GM23248 (cell line): ENCODE measurements around the gene VCAM1. TPM values are rescaled to one million over a fixed set of nuclear protein-coding genes. Genes with fewer than 3 reads are reported as not detected.

Source experiments
- DNase-seq: peaks from one replicate; pipeline ENCODE4 v3.0.0-alpha.2; 2015
- H2AFZ ChIP-seq: fragments of 200-600 bp; sonication (generic); 2 replicates; pipeline ENCODE4 v1.6.1; 2016; ENCODE audit warnings: antibody characterized with exemption
- H3F3A ChIP-seq: fragments of 200-600 bp; sonication (generic); 2 replicates; pipeline ENCODE4 v1.6.1; 2016; ENCODE audit warnings: mild to moderate bottlenecking, antibody characterized with exemption, mixed run types; ENCODE audit not compliant: insufficient read depth
- H3K27ac ChIP-seq: fragments of 200-600 bp; sonication (generic); 2 replicates; pipeline ENCODE4 v1.5.1; 2016; ENCODE audit warnings: mild to moderate bottlenecking
- H3K27me3 ChIP-seq: fragments of 200-600 bp; sonication (generic); replicated peaks from 2 replicates; pipeline ENCODE4 v1.6.1; 2016; ENCODE audit warnings: mild to moderate bottlenecking; ENCODE audit not compliant: insufficient read depth
- H3K36me3 ChIP-seq: fragments of 200-600 bp; sonication (generic); 2 replicates; pipeline ENCODE4 v1.6.1; 2016; ENCODE audit warnings: low read depth, mild to moderate bottlenecking
- H3K4me1 ChIP-seq: fragments of 200-600 bp; sonication (generic); 2 replicates; pipeline ENCODE4 v1.6.1; 2016; ENCODE audit warnings: mild to moderate bottlenecking; ENCODE audit not compliant: insufficient read depth
- H3K4me2 ChIP-seq: fragments of 200-600 bp; sonication (generic); one replicate; pipeline ENCODE4 v1.6.1; 2016; ENCODE audit warnings: mild to moderate bottlenecking; ENCODE audit not compliant: unreplicated experiment
- H3K4me3 ChIP-seq: fragments of 200-600 bp; sonication (generic); 2 replicates; pipeline ENCODE4 v1.5.1; 2016; ENCODE audit warnings: mild to moderate bottlenecking
- H3K79me2 ChIP-seq: fragments of 200-600 bp; sonication (generic); 2 replicates; pipeline ENCODE4 v1.6.1; 2016; ENCODE audit warnings: mild to moderate bottlenecking; ENCODE audit not compliant: insufficient read depth
- H3K9ac ChIP-seq: fragments of 200-600 bp; sonication (generic); 2 replicates; pipeline ENCODE4 v1.6.1; 2016; ENCODE audit warnings: mild to moderate bottlenecking
- H3K9me2 ChIP-seq: fragments of 200-600 bp; sonication (generic); 2 replicates; pipeline ENCODE4 v1.6.1; 2016; ENCODE audit warnings: mixed run types, mild to moderate bottlenecking, moderate library complexity; ENCODE audit not compliant: insufficient read depth
- H3K9me3 ChIP-seq: fragments of 200-600 bp; sonication (generic); one replicate; pipeline ENCODE4 v1.6.1; 2017; ENCODE audit warnings: low read depth
- H4K20me1 ChIP-seq: fragments of 200-600 bp; sonication (generic); 2 replicates; pipeline ENCODE4 v1.6.0; 2016; ENCODE audit not compliant: insufficient read depth
- EZH2 ChIP-seq: fragments of 200-600 bp; sonication (generic); IDR thresholded peaks from 2 replicates; pipeline ENCODE4 v1.6.1; 2018; ENCODE audit warnings: antibody characterized with exemption, mild to moderate bottlenecking; ENCODE audit not compliant: insufficient read depth, poor library complexity, severe bottlenecking
- EZH2phosphoT487 ChIP-seq: fragments of 200-600 bp; sonication (generic); IDR thresholded peaks from 2 replicates; pipeline ENCODE4 v1.6.1; 2018; ENCODE audit warnings: antibody characterized with exemption, moderate library complexity, mild to moderate bottlenecking, low read depth; ENCODE audit not compliant: insufficient read depth
- WGBS, 2 experiments: methylation state at CpG; one replicate each; pipeline ENCODE4 v1.1.6; 2015 to 2017; ENCODE audit warnings: low lambda C conversion rate in 2 of 2, low coverage in 1 of 2; ENCODE audit errors: missing lambda C conversion rate in 2 of 2; 5-methylcytosine and 5-hydroxymethylcytosine counted together
- in situ Hi-C: fragments of 300-500 bp; cut with MboI; formaldehyde crosslinking; loops from 2 replicates; pipeline ENCODE4 v1.15.0; 2020
- polyA plus RNA-seq: library from polyadenylated mRNA; unstranded; fragments of >200 nt; fragmentation: Nextera tagmentation; extraction: Ambion mirVana; gene quantifications from 2 replicates; pipeline ENCODE4 v1.2.1, GENCODE V29; 2016
- total RNA-seq: library from RNA; depleted of rRNA; stranded (reverse); fragments of >200 nt; shearing (Covaris generic); gene quantifications from 2 replicates; pipeline ENCODE4 v1.2.3, GENCODE V29; 2014

Gene VCAM1
- total and polyA plus RNA-seq, 2 experiments from 2014 or later, result 3.0 to 3.8 TPM

- no peak for TF ChIP-seq EZH2
- TF ChIP-seq EZH2phosphoT487, result no peak
- DNase-seq, result peak; percentile 31
These were observed 2.7 kb downstream of the VCAM1 start for GRCh38 chr1:100722221-100722620.

DNA sequence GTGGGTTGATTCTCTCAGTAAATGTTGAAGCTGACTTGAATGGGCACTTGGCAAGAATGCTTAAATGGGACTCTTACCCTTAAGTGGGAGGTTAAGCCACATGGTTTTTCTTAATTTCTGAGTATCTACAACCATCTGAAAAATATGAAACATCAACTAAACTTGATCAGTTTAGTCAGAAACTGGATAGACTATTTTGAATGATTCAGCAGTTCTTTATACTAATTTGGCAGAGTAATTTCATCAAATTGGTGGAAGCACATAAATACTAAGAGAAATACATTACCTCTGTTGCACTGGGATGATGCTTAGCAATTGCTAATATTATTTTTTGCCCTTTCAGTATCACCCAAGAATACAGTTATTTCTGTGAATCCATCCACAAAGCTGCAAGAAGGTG is 4.7 kb downstream of the VCAM1 start:
- H3K4me3 ChIP-seq, result no peak overlapping the region
- TF ChIP-seq EZH2, result no peak
- no peak for TF ChIP-seq EZH2phosphoT487
- H3K9ac ChIP-seq, result no peak overlapping the region
- peaks cover 22% of the 10 kb centered on the region for H3K4me1 ChIP-seq
- H3F3A ChIP-seq, result peaks cover 21% of the 10 kb centered on the region
- H2AFZ ChIP-seq, result no peak overlapping the region
- H3K4me2 ChIP-seq, result no peak overlapping the region
- H4K20me1 ChIP-seq, result no peaks in the 10 kb centered on the region
- no peaks in the 10 kb centered on the region for H3K27me3 ChIP-seq
- H3K36me3 ChIP-seq, result no peaks in the 10 kb centered on the region
- in situ Hi-C loops, result no loop called here
- H3K9me2 ChIP-seq, result no peaks in the 10 kb centered on the region
- no peak for DNase-seq
- H3K27ac ChIP-seq, result no peak overlapping the region
- H3K79me2 ChIP-seq, result no peaks in the 10 kb centered on the region
- no peaks in the 10 kb centered on the region for H3K9me3 ChIP-seq

More at GRCh38 chr1:100722221-100722620, 2.7 kb downstream of the VCAM1 start:
- no peaks in the 10 kb centered on the region for H3K9me2 ChIP-seq
- peak overlapping the region; percentile 85 for H3K4me2 ChIP-seq
- H3F3A ChIP-seq, result peaks cover 21% of the 10 kb centered on the region
- peak overlapping the region; percentile 63 for H3K4me3 ChIP-seq
- H3K27ac ChIP-seq, result peak overlapping the region; percentile 62
- H3K79me2 ChIP-seq, result no peaks in the 10 kb centered on the region
- in situ Hi-C loops, result no loop called here
- H4K20me1 ChIP-seq, result no peaks in the 10 kb centered on the region
- peak overlapping the region; percentile 22; the same call in 1 of the 2 replicates for H2AFZ ChIP-seq
- peaks cover 22% of the 10 kb centered on the region for H3K4me1 ChIP-seq
- H3K9ac ChIP-seq, result peak overlapping the region; percentile 48; the same call in 1 of the 2 replicates
- no peaks in the 10 kb centered on the region for H3K27me3 ChIP-seq
- H3K36me3 ChIP-seq, result no peaks in the 10 kb centered on the region
- H3K9me3 ChIP-seq, result no peaks in the 10 kb centered on the region

DNA sequence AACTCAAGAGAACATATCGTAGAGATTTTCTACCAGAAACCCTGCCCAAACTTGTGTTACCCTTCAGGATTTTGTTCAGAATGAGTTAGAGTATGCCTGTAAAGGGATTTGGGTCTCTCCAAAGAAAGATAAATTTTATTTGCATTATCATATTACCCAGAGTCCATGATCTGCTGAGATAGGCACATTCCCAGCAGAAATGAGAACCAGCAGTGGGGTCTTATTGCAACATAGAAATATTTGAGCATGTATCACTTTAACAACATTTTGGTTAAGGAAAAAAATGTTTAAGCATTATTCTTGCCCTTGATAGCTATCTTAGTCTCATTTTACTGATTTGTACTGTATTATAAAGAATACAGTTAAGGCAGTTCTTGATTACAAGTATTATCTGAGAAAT is 10.6 kb downstream of the VCAM1 start:
- Histone ChIP-seq H3K79me2 (no peaks in the 10 kb centered on the region), H3K27ac (no peak overlapping the region), H3K4me1 (peaks cover 9% of the 10 kb centered on the region), H3K4me2 (no peak overlapping the region), H3F3A (peaks cover 11% of the 10 kb centered on the region), H3K9me3 (no peaks in the 10 kb centered on the region), H3K27me3 (no peaks in the 10 kb centered on the region), H2AFZ (no peak overlapping the region), H3K36me3 (no peaks in the 10 kb centered on the region), H3K4me3 (no peak overlapping the region), H3K9me2 (peaks cover under 1% of the 10 kb centered on the region; the same call in 1 of the 2 replicates), H4K20me1 (no peaks in the 10 kb centered on the region), H3K9ac (no peak overlapping the region)
- no peak for TF ChIP-seq EZH2phosphoT487
- TF ChIP-seq EZH2, result no peak
- no peak for DNase-seq
- WGBS, 2 experiments, result 96 to 98% methylated on average over 1 of the region's 1 CpG
- in situ Hi-C loops, result no loop called here

- 87 to 91% methylated on average over 6 of the region's 6 CpGs for WGBS, 2 experiments
- no peak overlapping the region for H2AFZ ChIP-seq
- H3K4me1 ChIP-seq, result peaks cover 21% of the 10 kb centered on the region
These were observed 11.8 kb downstream of the VCAM1 start for GRCh38 chr1:100731309-100731708.

GRCh38 chr1:100731758-100732157 is 12.2 kb downstream of the VCAM1 start:
- Histone ChIP-seq H3K9ac (no peak overlapping the region), H3K27me3 (no peaks in the 10 kb centered on the region), H3K4me1 (peaks cover 25% of the 10 kb centered on the region), H4K20me1 (no peaks in the 10 kb centered on the region), H3F3A (peaks cover 23% of the 10 kb centered on the region), H3K27ac (no peak overlapping the region), H3K79me2 (no peaks in the 10 kb centered on the region), H3K9me3 (no peaks in the 10 kb centered on the region), H3K4me3 (no peak overlapping the region), H2AFZ (no peak overlapping the region), H3K4me2 (no peak overlapping the region), H3K36me3 (no peaks in the 10 kb centered on the region), H3K9me2 (peaks cover 5% of the 10 kb centered on the region; the same call in 1 of the 2 replicates)
- 75% methylated on average over 1 of the region's 1 CpG for WGBS, 2 experiments
- in situ Hi-C loops, result no loop called here
- no peak for DNase-seq
- no peak for TF ChIP-seq EZH2
- TF ChIP-seq EZH2phosphoT487, result no peak

More at GRCh38 chr1:100731309-100731708, 11.8 kb downstream of the VCAM1 start:
- no peak for TF ChIP-seq EZH2phosphoT487
- no peak for TF ChIP-seq EZH2
- Histone ChIP-seq H3K9me2 (peaks cover 5% of the 10 kb centered on the region; the same call in 1 of the 2 replicates), H3K9ac (no peak overlapping the region), H3K4me2 (no peak overlapping the region), H3K4me3 (no peak overlapping the region), H3K36me3 (no peaks in the 10 kb centered on the region), H3K27ac (no peak overlapping the region), H4K20me1 (no peaks in the 10 kb centered on the region), H3F3A (peaks cover 22% of the 10 kb centered on the region), H3K27me3 (no peaks in the 10 kb centered on the region), H3K9me3 (no peaks in the 10 kb centered on the region), H3K79me2 (no peaks in the 10 kb centered on the region)
- in situ Hi-C loops, result no loop called here
- DNase-seq, result no peak
